Measurements from ENCODE around the gene ZP3. TPM values are rescaled to one million over a fixed set of nuclear protein-coding genes. Genes with fewer than 3 reads are reported as not detected.
A peak's percentile ranks its signal among the peaks of the same experiment; 100 is the strongest.
"Not testable (repeated sequence)": the region's sequence is repeated elsewhere in the genome, so short reads cannot be mapped to it uniquely, and the experiment has no call there.

Gene ZP3
- total and polyA plus RNA-seq, 10 of the 15 experiments (the other 5 are each of a cell fraction or from before 2014, with no cell fraction given) = 0.39 to 5.1 (median 2.5) TPM

DNA sequence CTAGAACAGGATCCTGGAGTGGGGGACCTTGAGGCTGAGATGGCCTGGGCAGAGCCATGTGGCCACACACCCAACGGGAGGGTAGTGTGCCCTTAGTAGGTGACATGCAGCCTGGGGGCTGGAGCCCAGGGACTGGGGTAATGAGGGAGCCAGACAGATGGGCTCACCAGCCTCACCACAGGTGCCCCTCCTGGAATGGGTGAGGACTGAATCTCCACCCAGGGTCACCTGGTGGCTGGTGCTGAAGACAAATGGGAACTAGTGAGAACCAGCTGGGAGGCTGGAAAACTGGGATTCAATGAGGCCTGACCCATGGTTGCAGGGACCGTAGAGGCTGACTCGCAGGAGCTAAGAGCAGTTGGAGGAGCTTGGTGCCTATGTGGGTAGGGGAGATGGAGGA lies 6.1 kb downstream of the ZP3 start:
- TF ChIP-seq IRF4 (IDR thresholded peaks at IDR 0.05; ENCODE audit: low read depth, low read length) (no peak), POLR2AphosphoS5 (IDR thresholded peaks at IDR 0.05; ENCODE audit: low read length) (no peak), RAD21 (IDR thresholded peaks at IDR 0.05; ENCODE audit: insufficient read depth, low read depth, low read length) (no peak), ASH2L (IDR thresholded peaks at IDR 0.05; ENCODE audit: borderline replicate concordance, low read depth) (no peak)
- TF ChIP-seq, protein P1, sequence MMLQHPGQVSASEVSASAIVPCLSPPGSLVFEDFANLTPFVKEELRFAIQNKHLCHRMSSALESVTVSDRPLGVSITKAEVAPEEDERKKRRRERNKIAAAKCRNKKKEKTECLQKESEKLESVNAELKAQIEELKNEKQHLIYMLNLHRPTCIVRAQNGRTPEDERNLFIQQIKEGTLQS (IDR thresholded peaks at IDR 0.05; ENCODE audit: borderline replicate concordance, extremely low read depth, low read depth, low read length) = no peak
- H3K36me3 ChIP-seq (ENCODE audit: control insufficient read depth in 2 of 2, insufficient read depth in 2 of 2, low read length in 1 of 2) = no peaks in the 10 kb centered on the region
- H3K4me2 ChIP-seq (ENCODE audit: control insufficient read depth, insufficient read depth) = no peak overlapping the region
- ChIA-PET SMC1A (ENCODE audit: uncharacterized antibody, unreplicated experiment) (interaction anchor here (1.0 kb wide), 1 partner anchor 15 kb away, joined by 3 read pairs; no protein-coding TSS in a partner anchor), RAD21 (ENCODE audit: unreplicated experiment) (no interaction called here), POLR2A (no interaction called here), CTCF (no interaction called here)
- DNase-seq (ENCODE audit: low read depth, low spot score) (no peak), ATAC-seq (no peak), FAIRE-seq (no peak)
- intact Hi-C loops (cut with micrococcal nuclease; ENCODE audit: unreplicated experiment) (no loop called here), in situ Hi-C loops (cut with MboI) (no loop called here)
- H3K4me1 ChIP-seq (ENCODE audit: control insufficient read depth, insufficient read depth, low read length) = no peaks in the 10 kb centered on the region
- H3K4me3 ChIP-seq = no peak overlapping the region
- no peaks in the 10 kb centered on the region for H3K79me2 ChIP-seq (ENCODE audit: control insufficient read depth, insufficient read depth, low read length)
- no peak overlapping the region for H3K27ac ChIP-seq (ENCODE audit: control insufficient read depth, insufficient read depth)
- H4K20me1 ChIP-seq (ENCODE audit: control insufficient read depth, insufficient read depth) = no peaks in the 10 kb centered on the region
- H3K9ac ChIP-seq (ENCODE audit: control insufficient read depth, insufficient read depth, low read length) = no peak overlapping the region
- no peaks in the 10 kb centered on the region for H3K27me3 ChIP-seq (replicated peaks in 1 of 2; ENCODE audit: control insufficient read depth in 2 of 2, insufficient read depth in 2 of 2, low read length in 1 of 2)
- whole genome bisulfite sequencing (ENCODE audit: insufficient coverage, insufficient replicate concordance, low lambda C conversion rate, missing lambda C conversion rate) = 78% methylated on average over 3 of the region's 3 CpGs
- no peak overlapping the region for H2AFZ ChIP-seq (ENCODE audit: control insufficient read depth, low read depth, low read length)
- BruUV-seq (replicated peaks) = no TSS peak
- H3K9me3 ChIP-seq (replicated peaks; ENCODE audit: control insufficient read depth, insufficient read depth, low read length) = no peaks in the 10 kb centered on the region

DNA sequence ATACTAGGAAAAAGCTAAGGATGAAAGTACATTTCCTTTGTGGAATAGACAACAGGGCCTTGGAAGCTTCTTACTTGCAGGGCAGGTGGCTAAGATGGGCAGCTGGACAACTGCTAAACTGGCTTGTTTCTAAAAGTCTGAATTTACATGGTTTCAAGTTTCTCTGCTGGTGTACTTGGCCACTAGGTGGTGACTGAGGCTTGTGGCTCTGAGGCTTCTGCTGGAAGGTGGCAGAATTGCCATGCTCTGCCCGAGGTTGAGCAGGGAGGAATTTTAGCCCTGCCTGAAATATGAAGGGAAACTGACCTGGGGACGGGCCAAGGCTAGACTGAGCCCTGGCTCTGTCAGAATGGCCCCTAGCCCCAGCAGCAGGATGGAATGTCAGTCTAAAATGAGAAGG lies 13.1 kb downstream of the ZP3 start:
- FAIRE-seq; H3K4me1 ChIP-seq (ENCODE audit: control insufficient read depth, insufficient read depth, low read length); H4K20me1 ChIP-seq (ENCODE audit: control insufficient read depth, insufficient read depth); H3K4me3 ChIP-seq; H3K4me2 ChIP-seq (ENCODE audit: control insufficient read depth, insufficient read depth); H3K27me3 ChIP-seq (replicated peaks in 1 of 2; ENCODE audit: control insufficient read depth in 2 of 2, insufficient read depth in 2 of 2, low read length in 1 of 2); intact Hi-C loops (cut with micrococcal nuclease; ENCODE audit: unreplicated experiment); H3K36me3 ChIP-seq (ENCODE audit: control insufficient read depth in 2 of 2, insufficient read depth in 2 of 2, low read length in 1 of 2); H3K9me3 ChIP-seq (replicated peaks; ENCODE audit: control insufficient read depth, insufficient read depth, low read length); H3K9ac ChIP-seq (ENCODE audit: control insufficient read depth, insufficient read depth, low read length); BruUV-seq (replicated peaks); POLR2A ChIA-PET; H3K27ac ChIP-seq (ENCODE audit: control insufficient read depth, insufficient read depth); in situ Hi-C loops (cut with MboI); SMC1A ChIA-PET (ENCODE audit: uncharacterized antibody, unreplicated experiment); H2AFZ ChIP-seq (ENCODE audit: control insufficient read depth, low read depth, low read length); H3K79me2 ChIP-seq (ENCODE audit: control insufficient read depth, insufficient read depth, low read length); CTCF ChIA-PET; DNase-seq (ENCODE audit: low read depth, low spot score); RAD21 ChIA-PET (ENCODE audit: unreplicated experiment): not testable (repeated sequence)
- peak; percentile 82 for ATAC-seq
- WGBS (ENCODE audit: insufficient coverage, insufficient replicate concordance, low lambda C conversion rate, missing lambda C conversion rate) = 0% methylated on average over 2 of the region's 2 CpGs
- TF ChIP-seq, protein P2, sequence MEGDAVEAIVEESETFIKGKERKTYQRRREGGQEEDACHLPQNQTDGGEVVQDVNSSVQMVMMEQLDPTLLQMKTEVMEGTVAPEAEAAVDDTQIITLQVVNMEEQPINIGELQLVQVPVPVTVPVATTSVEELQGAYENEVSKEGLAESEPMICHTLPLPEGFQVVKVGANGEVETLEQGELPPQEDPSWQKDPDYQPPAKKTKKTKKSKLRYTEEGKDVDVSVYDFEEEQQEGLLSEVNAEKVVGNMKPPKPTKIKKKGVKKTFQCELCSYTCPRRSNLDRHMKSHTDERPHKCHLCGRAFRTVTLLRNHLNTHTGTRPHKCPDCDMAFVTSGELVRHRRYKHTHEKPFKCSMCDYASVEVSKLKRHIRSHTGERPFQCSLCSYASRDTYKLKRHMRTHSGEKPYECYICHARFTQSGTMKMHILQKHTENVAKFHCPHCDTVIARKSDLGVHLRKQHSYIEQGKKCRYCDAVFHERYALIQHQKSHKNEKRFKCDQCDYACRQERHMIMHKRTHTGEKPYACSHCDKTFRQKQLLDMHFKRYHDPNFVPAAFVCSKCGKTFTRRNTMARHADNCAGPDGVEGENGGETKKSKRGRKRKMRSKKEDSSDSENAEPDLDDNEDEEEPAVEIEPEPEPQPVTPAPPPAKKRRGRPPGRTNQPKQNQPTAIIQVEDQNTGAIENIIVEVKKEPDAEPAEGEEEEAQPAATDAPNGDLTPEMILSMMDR (IDR thresholded peaks at IDR 0.05 in 2 of 3, conservative IDR thresholded peaks at IDR 0.05 in 1 of 3; ENCODE audit: control insufficient read depth in 2 of 3, extremely low read depth in 1 of 3, insufficient read depth in 1 of 3, low read depth in 3 of 3, low read length in 3 of 3) = peak; percentile 35 to 58 (median 38); a peak in 4 of 6 replicates
- TF ChIP-seq RAD21 (IDR thresholded peaks at IDR 0.05; ENCODE audit: insufficient read depth, low read depth, low read length) = peak; percentile 67
- TF ChIP-seq SMC3 (IDR thresholded peaks at IDR 0.05; ENCODE audit: borderline replicate concordance, low read length) = peak; percentile 39; the same call in 1 of the 2 replicates

DNA sequence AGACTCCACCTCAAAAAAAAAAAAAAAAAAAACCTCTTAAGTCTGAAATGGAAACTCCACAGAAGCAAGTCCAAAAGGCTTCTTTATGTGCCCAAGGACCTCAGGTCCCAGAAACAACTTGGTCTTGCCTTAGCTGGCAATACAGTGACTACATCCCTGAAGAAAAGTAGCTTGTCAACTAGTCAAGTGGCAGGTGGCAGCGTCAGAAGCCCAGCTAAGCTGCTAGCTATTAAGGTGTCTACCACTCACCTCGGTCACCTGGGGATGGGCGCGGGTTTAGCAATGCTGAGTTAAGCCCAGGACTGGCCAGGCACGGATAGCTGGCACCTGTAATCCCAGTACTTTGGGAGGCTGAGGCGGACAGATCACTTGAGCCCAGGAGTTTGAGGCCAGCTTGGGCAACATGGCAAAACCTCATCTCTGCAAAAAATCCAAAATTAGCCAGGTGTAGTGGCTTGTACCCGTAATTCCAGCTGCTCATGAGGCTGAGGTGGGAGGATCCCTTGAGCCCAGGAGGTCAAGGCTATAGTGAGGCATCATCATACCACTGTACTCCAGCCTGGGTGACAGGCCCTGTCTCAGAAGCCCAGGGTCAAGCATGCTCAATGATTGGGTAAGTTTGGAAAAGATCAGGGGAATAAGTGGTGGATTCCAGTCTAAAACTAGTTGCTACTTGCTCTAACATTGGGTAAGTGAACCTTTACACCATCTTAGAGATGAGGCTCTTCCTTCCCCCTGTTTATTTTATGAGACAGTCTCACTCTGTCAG lies 14.6 kb downstream of the ZP3 start:
- H3K9me3 ChIP-seq (replicated peaks; ENCODE audit: control insufficient read depth, insufficient read depth, low read length); H3K27ac ChIP-seq (ENCODE audit: control insufficient read depth, insufficient read depth); H3K4me3 ChIP-seq; H3K4me2 ChIP-seq (ENCODE audit: control insufficient read depth, insufficient read depth); H3K4me1 ChIP-seq (ENCODE audit: control insufficient read depth, insufficient read depth, low read length); RAD21 ChIA-PET (ENCODE audit: unreplicated experiment); H2AFZ ChIP-seq (ENCODE audit: control insufficient read depth, low read depth, low read length); H3K9ac ChIP-seq (ENCODE audit: control insufficient read depth, insufficient read depth, low read length); BruUV-seq (replicated peaks); CTCF ChIA-PET; H4K20me1 ChIP-seq (ENCODE audit: control insufficient read depth, insufficient read depth); intact Hi-C loops (cut with micrococcal nuclease; ENCODE audit: unreplicated experiment); H3K27me3 ChIP-seq (replicated peaks in 1 of 2; ENCODE audit: control insufficient read depth in 2 of 2, insufficient read depth in 2 of 2, low read length in 1 of 2); FAIRE-seq; H3K79me2 ChIP-seq (ENCODE audit: control insufficient read depth, insufficient read depth, low read length); in situ Hi-C loops (cut with MboI); DNase-seq (ENCODE audit: low read depth, low spot score); POLR2A ChIA-PET; SMC1A ChIA-PET (ENCODE audit: uncharacterized antibody, unreplicated experiment); ATAC-seq; H3K36me3 ChIP-seq (ENCODE audit: control insufficient read depth in 2 of 2, insufficient read depth in 2 of 2, low read length in 1 of 2): not testable (repeated sequence)
- WGBS (ENCODE audit: insufficient coverage, insufficient replicate concordance, low lambda C conversion rate, missing lambda C conversion rate) = 0% methylated on average over 1 of the region's 7 CpGs

Measured in GM12878 (cell line).